IMR-90 (cell line): ENCODE results near the gene SSTR4. TPM values are rescaled to one million over a fixed set of nuclear protein-coding genes. Genes with fewer than 3 reads are reported as not detected.

Source experiments
- ATAC-seq: fragments of 200-7000 bp; cut with Tn5 transposase; 2 replicates; pipeline ENCODE4 v1.9.1; 2020; ENCODE audit warnings: low read depth, mild to moderate bottlenecking, moderate library complexity
- BruUV-seq: library from RNA; stranded (reverse); fragments of 400-500 nt; replicated peaks from 2 replicates; lab custom pipeline; 2021; lab: Mats Ljungman, UMichigan
- CTCF ChIA-PET: fragments of 300-600 bp; formaldehyde crosslinking; extraction: SDS; loops from one replicate; lab custom pipeline; 2021; ENCODE audit warnings: antibody characterized with exemption; lab: Yijun Ruan, JAX
- POLR2A ChIA-PET: fragments of 300-600 bp; sonication (Branson Sonifier 250); formaldehyde crosslinking; loops from one replicate; lab custom pipeline; 2022; ENCODE audit warnings: antibody characterized with exemption; ENCODE audit not compliant: unreplicated experiment; lab: Charles Lee
- DNase-seq: peaks from one replicate; pipeline ENCODE4 v3.0.0; 2013
- H2AFZ ChIP-seq: replicated peaks from 2 replicates; pipeline ENCODE3; 2013; ENCODE audit warnings: low read length, mild to moderate bottlenecking; ENCODE audit not compliant: poor library complexity
- H2AK5ac ChIP-seq: 2 replicates; pipeline ENCODE4 v1.6.1; 2013; ENCODE audit warnings: low read depth, low read length, inconsistent platforms
- H2AK9ac ChIP-seq: replicated peaks from 2 replicates; pipeline ENCODE3; 2013; ENCODE audit warnings: mild to moderate bottlenecking, low read depth, low read length, moderate library complexity; ENCODE audit not compliant: poor library complexity
- H2BK120ac ChIP-seq: 2 replicates; pipeline ENCODE4 v1.6.1; 2013; ENCODE audit warnings: low read depth, low read length, inconsistent platforms
- H2BK15ac ChIP-seq: 3 replicates; pipeline ENCODE4 v1.6.1; 2013; ENCODE audit warnings: low read depth, low read length, inconsistent platforms
- H2BK20ac ChIP-seq: 2 replicates; pipeline ENCODE4 v1.6.1; 2013; ENCODE audit warnings: low read depth, mild to moderate bottlenecking, inconsistent platforms, low read length, moderate library complexity
- H2BK5ac ChIP-seq: 2 replicates; pipeline ENCODE4 v1.6.1; 2013; ENCODE audit warnings: mild to moderate bottlenecking, low read depth, low read length, inconsistent platforms; ENCODE audit not compliant: poor library complexity, severe bottlenecking
- H3K14ac ChIP-seq: replicated peaks from 2 replicates; pipeline ENCODE4 v1.6.1; 2013; ENCODE audit warnings: low read depth, low read length, inconsistent platforms
- H3K18ac ChIP-seq: 2 replicates; pipeline ENCODE4 v1.6.1; 2013; ENCODE audit warnings: low read depth, low read length, control low read depth
- H3K23ac ChIP-seq: 2 replicates; pipeline ENCODE4 v1.6.1; 2013; ENCODE audit warnings: low read depth, low read length, inconsistent platforms
- H3K27ac ChIP-seq: 2 replicates; pipeline ENCODE4 v1.5.1; 2013; ENCODE audit warnings: mild to moderate bottlenecking, control low read depth, low read length; ENCODE audit not compliant: insufficient read depth
- H3K27me3 ChIP-seq: 2 replicates; pipeline ENCODE4 v1.6.1; 2013; ENCODE audit warnings: low read length; ENCODE audit not compliant: control insufficient read depth, insufficient read depth
- H3K36me3 ChIP-seq: 2 replicates; pipeline ENCODE4 v1.6.1; 2013; ENCODE audit warnings: low read length, mixed read lengths; ENCODE audit not compliant: control insufficient read depth, insufficient read depth
- H3K4ac ChIP-seq: 2 replicates; pipeline ENCODE4 v1.6.1; 2013; ENCODE audit warnings: low read depth, low read length, inconsistent platforms
- H3K4me1 ChIP-seq: 2 replicates; pipeline ENCODE4 v1.6.1; 2013; ENCODE audit warnings: low read length, mixed read lengths; ENCODE audit not compliant: control insufficient read depth, insufficient read depth
- H3K4me2 ChIP-seq: 2 replicates; pipeline ENCODE4 v1.6.1; 2013; ENCODE audit warnings: low read depth, mild to moderate bottlenecking, control low read depth, low read length, moderate library complexity
- H3K4me3 ChIP-seq: 2 replicates; pipeline ENCODE4 v1.5.1; 2013; ENCODE audit warnings: low read depth, mild to moderate bottlenecking, control low read depth, low read length, moderate library complexity; ENCODE audit not compliant: insufficient read depth
- H3K56ac ChIP-seq: 2 replicates; pipeline ENCODE4 v1.6.1; 2013; ENCODE audit warnings: low read length, inconsistent platforms; ENCODE audit not compliant: insufficient read depth; ENCODE audit errors: extremely low read depth
- H3K79me1 ChIP-seq, 2 experiments: 2 replicates each; pipeline ENCODE4 v1.6.1; 2013; ENCODE audit warnings: low read length in 2 of 2, inconsistent platforms in 1 of 2, low read depth in 1 of 2
- H3K9ac ChIP-seq: 2 replicates; pipeline ENCODE4 v1.6.1; 2013; ENCODE audit warnings: low read depth, low read length, control low read depth
- H3K9me1 ChIP-seq: 2 replicates; pipeline ENCODE4 v1.6.1; 2013; ENCODE audit warnings: low read length, inconsistent platforms; ENCODE audit not compliant: insufficient read depth
- H3K9me3 ChIP-seq: 2 replicates; pipeline ENCODE4 v1.6.1; 2013; ENCODE audit warnings: low read length; ENCODE audit not compliant: control insufficient read depth, insufficient read depth
- H4K20me1 ChIP-seq: 2 replicates; pipeline ENCODE4 v1.6.1; 2013; ENCODE audit warnings: low read length, inconsistent platforms; ENCODE audit not compliant: insufficient read depth
- H4K5ac ChIP-seq: 2 replicates; pipeline ENCODE4 v1.6.1; 2013; ENCODE audit warnings: mild to moderate bottlenecking, low read depth, low read length, control low read depth
- H4K8ac ChIP-seq, 2 experiments: 2 replicates each; pipeline ENCODE4 v1.6.1; 2013; ENCODE audit warnings: low read depth in 2 of 2, low read length in 2 of 2, control low read depth in 1 of 2, inconsistent platforms in 1 of 2
- H4K91ac ChIP-seq: 2 replicates; pipeline ENCODE4 v1.6.1; 2013; ENCODE audit warnings: low read depth, low read length, inconsistent platforms; ENCODE audit not compliant: insufficient read depth
- BHLHE40 ChIP-seq: fragments of 150-350 bp; IDR thresholded peaks from 2 replicates; pipeline ENCODE4 v1.6.1; 2016; ENCODE audit warnings: mild to moderate bottlenecking, low read depth, low read length
- CEBPB ChIP-seq: IDR thresholded peaks from 2 replicates; pipeline ENCODE4 v1.6.1; 2012; ENCODE audit warnings: low read depth, low read length, improper control_type of control experiment
- CHD1 ChIP-seq: IDR thresholded peaks from 2 replicates; pipeline ENCODE4 v1.6.1; 2012; ENCODE audit warnings: low read depth, low read length, improper control_type of control experiment
- CTCF ChIP-seq: conservative IDR thresholded peaks from 2 replicates; pipeline ENCODE4 v1.5.1; 2012; ENCODE audit warnings: mild to moderate bottlenecking, low read depth, low read length, improper control_type of control experiment
- ELK1 ChIP-seq: fragments of 150-350 bp; IDR thresholded peaks from 2 replicates; pipeline ENCODE4 v1.6.1; 2016; ENCODE audit warnings: low read depth, mild to moderate bottlenecking, low read length, moderate library complexity, borderline replicate concordance
- FOS ChIP-seq: fragments of 150-350 bp; IDR thresholded peaks from 2 replicates; pipeline ENCODE4 v1.6.1; 2016; ENCODE audit warnings: low read depth, low read length
- MAFK ChIP-seq: IDR thresholded peaks from 2 replicates; pipeline ENCODE4 v1.6.1; 2012; ENCODE audit warnings: low read depth, low read length, improper control_type of control experiment
- MAZ ChIP-seq: IDR thresholded peaks from 2 replicates; pipeline ENCODE4 v1.6.1; 2012; ENCODE audit warnings: low read depth, mild to moderate bottlenecking, low read length, improper control_type of control experiment, moderate library complexity, borderline replicate concordance
- MXI1 ChIP-seq: IDR thresholded peaks from 2 replicates; pipeline ENCODE4 v1.6.1; 2012; ENCODE audit warnings: low read depth, mild to moderate bottlenecking, low read length, moderate library complexity, borderline replicate concordance
- NFE2L2 ChIP-seq: fragments of 150-350 bp; IDR thresholded peaks from 2 replicates; pipeline ENCODE4 v1.6.1; 2016; ENCODE audit warnings: low read depth, mild to moderate bottlenecking, low read length
- POLR2A ChIP-seq: IDR thresholded peaks from 2 replicates; pipeline ENCODE4 v1.6.1; 2012; ENCODE audit warnings: mild to moderate bottlenecking, low read depth, low read length
- RAD21 ChIP-seq: IDR thresholded peaks from 2 replicates; pipeline ENCODE4 v1.6.1; 2012; ENCODE audit warnings: low read length, improper control_type of control experiment
- RCOR1 ChIP-seq: IDR thresholded peaks from 2 replicates; pipeline ENCODE4 v1.6.1; 2012; ENCODE audit warnings: mild to moderate bottlenecking, low read length, improper control_type of control experiment; ENCODE audit not compliant: insufficient replicate concordance
- RFX5 ChIP-seq: IDR thresholded peaks from 2 replicates; pipeline ENCODE4 v1.8.0; 2012; ENCODE audit warnings: low read depth, mild to moderate bottlenecking, low read length, moderate library complexity
- SMC3 ChIP-seq: fragments of 150-350 bp; IDR thresholded peaks from 2 replicates; pipeline ENCODE4 v1.6.1; 2016; ENCODE audit warnings: low read depth, mild to moderate bottlenecking, antibody characterized with exemption, low read length, moderate library complexity
- USF2 ChIP-seq: fragments of 150-350 bp; IDR thresholded peaks from 2 replicates; pipeline ENCODE4 v1.6.1; 2017; ENCODE audit warnings: mild to moderate bottlenecking, antibody characterized with exemption, low read length, low read depth
- WGBS, 2 experiments: methylation state at CpG; one replicate each; pipeline versions ENCODE4 v1.1.5 to v1.1.7; 2013; ENCODE audit warnings: missing lambda C conversion rate in 2 of 2; ENCODE audit not compliant: insufficient read length in 1 of 2; ENCODE audit errors: extremely low coverage in 2 of 2; 5-methylcytosine and 5-hydroxymethylcytosine counted together
- dilution Hi-C: fragments of 300-500 bp; cut with HindIII; formaldehyde crosslinking; loops from one replicate; pipeline ENCODE4 v1.14.3; 2018; ENCODE audit warnings: low sequenced_read_pairs; ENCODE audit not compliant: unreplicated experiment
- in situ Hi-C: fragments of 300-500 bp; cut with MboI; formaldehyde crosslinking; loops from 3 replicates; pipeline ENCODE4 v1.14.3; 2019; ENCODE audit warnings: low sequenced_read_pairs, inconsistent platforms, mixed read lengths
- intact Hi-C: fragments of 100-400 bp; cut with micrococcal nuclease; formaldehyde crosslinking; loops from 2 replicates; pipeline ENCODE4 v1.10.0; 2022
- polyA plus RNA-seq, 3 experiments: library from polyadenylated mRNA; depleted of rRNA; stranded (reverse); fragments of >200 nt; gene quantifications; 2 replicates each; pipeline ENCODE4 v1.2.3, GENCODE V29; 2012; ENCODE audit warnings: low replicate concordance in 1 of 3
- total RNA-seq: library from RNA; depleted of rRNA; stranded (reverse); fragments of >200 nt; gene quantifications from 2 replicates; pipeline ENCODE4 v1.2.3, GENCODE V29; 2012

SSTR4 gene
- total and polyA plus RNA-seq, 2 of the 4 experiments (the other 2 are of a cell fraction) = not detected

GRCh38 chr20:23077277-23077676 is 42.2 kb downstream of the SSTR4 start:
- no peak overlapping the region for H2BK15ac ChIP-seq
- H3K4me2 ChIP-seq = no peak overlapping the region
- CTCF ChIA-PET = no interaction called here
- BruUV-seq = no TSS peak
- H2AK9ac ChIP-seq = no peak overlapping the region
- WGBS, 2 experiments = 45% methylated on average over 2 of the region's 4 CpGs; no CpG with 5 or more reads in 1 of the 2 experiments
- no peak overlapping the region for H2BK20ac ChIP-seq
- no peak overlapping the region for H2AK5ac ChIP-seq
- H2BK120ac ChIP-seq = no peak overlapping the region
- H2AFZ ChIP-seq = no peak overlapping the region
- no peak overlapping the region for H3K18ac ChIP-seq
- H3K23ac ChIP-seq = no peak overlapping the region
- no peak overlapping the region for H2BK5ac ChIP-seq
- H4K5ac ChIP-seq = no peak overlapping the region
- no peak overlapping the region for H3K4me3 ChIP-seq
- H4K91ac ChIP-seq = no peak overlapping the region
- peaks cover 32% of the 10 kb centered on the region for H3K27me3 ChIP-seq
- no peak overlapping the region for H3K14ac ChIP-seq
- H3K27ac ChIP-seq = no peak overlapping the region
- H3K56ac ChIP-seq = no peak overlapping the region
- H3K4ac ChIP-seq = no peak overlapping the region
- H4K20me1 ChIP-seq = no peaks in the 10 kb centered on the region
- no peaks in the 10 kb centered on the region for H3K4me1 ChIP-seq
- DNase-seq = no peak
- H3K9me3 ChIP-seq = no peaks in the 10 kb centered on the region
- H4K8ac ChIP-seq = no peak overlapping the region
- POLR2A ChIA-PET = no interaction called here
- dilution Hi-C loops (no loop called here), intact Hi-C loops (no loop called here), in situ Hi-C loops (loop anchor here (25.0 kb wide), 1 partner anchor 110 kb away; no protein-coding TSS in a partner anchor)
- no peak overlapping the region for H3K9ac ChIP-seq
- no peaks in the 10 kb centered on the region for H3K9me1 ChIP-seq
- no peaks in the 10 kb centered on the region for H3K36me3 ChIP-seq
- TF ChIP-seq BHLHE40 (no peak), CEBPB (no peak), RCOR1 (no peak), MXI1 (no peak), MAZ (no peak), USF2 (no peak), SMC3 (no peak), FOS (no peak), POLR2A (no peak), CTCF (no peak), MAFK (no peak), RFX5 (no peak), NFE2L2 (no peak), CHD1 (no peak), RAD21 (no peak), ELK1 (no peak)
- ATAC-seq = no peak
- H3K79me1 ChIP-seq = no peaks in the 10 kb centered on the region
